NCI-H226 (cell line): ENCODE data around the gene NDUFB1.

Experiments used
- DNase-seq: peaks from one replicate; pipeline ENCODE4 v3.0.0-alpha.2; 2015

Gene NDUFB1

DNA sequence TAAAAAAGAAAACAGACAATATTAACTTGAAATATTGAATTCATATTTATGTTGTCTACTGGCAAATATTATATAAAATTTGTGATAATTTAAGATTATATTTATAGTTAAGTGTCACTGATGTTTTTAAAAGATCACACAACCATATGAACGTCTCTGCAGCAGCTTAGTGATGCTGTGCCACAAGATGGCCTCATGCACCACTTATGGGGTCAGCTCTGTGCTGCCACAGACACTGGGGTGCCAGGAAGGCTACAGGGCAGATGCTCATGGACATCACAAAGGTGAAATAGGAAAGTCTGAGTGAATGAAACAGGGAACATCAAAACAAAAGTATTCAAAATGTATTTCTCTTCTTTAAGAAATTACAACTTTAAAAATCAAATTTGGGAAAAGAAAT lies 28.2 kb downstream of the NDUFB1 start:
- DNase-seq, result no peak

- DNase-seq, result no peak
Observed at GRCh38 chr14:92088494-92088893, 33.0 kb downstream of the NDUFB1 start.

DNA sequence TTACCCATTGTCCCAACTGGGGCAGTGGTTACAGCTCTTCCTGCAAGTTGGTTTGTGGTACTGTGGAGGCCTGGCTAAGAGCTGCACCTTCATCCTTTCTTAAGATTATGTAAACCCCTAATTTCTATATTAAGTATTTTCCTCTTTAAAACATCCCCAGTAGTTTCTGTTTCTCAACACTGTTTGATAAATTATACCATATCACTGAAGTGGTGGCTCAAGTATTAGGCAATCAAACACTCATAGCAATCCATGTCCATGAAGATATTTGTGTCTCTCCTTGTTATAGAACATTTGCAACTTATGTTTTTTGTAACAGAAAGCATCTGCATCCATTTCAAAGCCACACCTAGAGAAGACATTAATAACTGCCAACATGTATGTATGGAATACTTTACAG lies 47.0 kb downstream of the NDUFB1 start:
- no peak for DNase-seq
